Ascending aorta (tissue), 2 donors: ENCODE results near the gene SMAD1. TPM values are rescaled to one million over a fixed set of nuclear protein-coding genes. Genes with fewer than 3 reads are reported as not detected.

Experiments used
- DNase-seq, 2 donors: peaks; one replicate each; pipeline ENCODE4 v3.0.0-alpha.2; 2019; ENCODE audit warnings: low spot score in 2 of 2
- H3K27ac ChIP-seq, 2 donors: fragments of 200-600 bp; sonication (generic); one replicate each; pipeline ENCODE4 v1.5.1; 2016 to 2017; ENCODE audit warnings: mild to moderate bottlenecking in 1 of 2
- H3K27me3 ChIP-seq: fragments of 200-600 bp; sonication (generic); one replicate; pipeline ENCODE4 v1.5.1; 2017
- H3K36me3 ChIP-seq, 2 donors: fragments of 200-600 bp; sonication (generic); one replicate each; pipeline ENCODE4 v1.5.1; 2016
- H3K4me1 ChIP-seq, 2 donors: fragments of 200-600 bp; sonication (generic); one replicate each; pipeline ENCODE4 v1.5.1; 2016 to 2017; ENCODE audit warnings: mild to moderate bottlenecking in 1 of 2
- H3K4me3 ChIP-seq, 2 donors: fragments of 200-600 bp; sonication (generic); one replicate each; pipeline ENCODE4 v1.5.1; 2016 to 2017; ENCODE audit warnings: mild to moderate bottlenecking in 1 of 2
- H3K9me3 ChIP-seq, 2 donors: fragments of 200-600 bp; sonication (generic); one replicate each; pipeline ENCODE4 v1.5.1; 2016
- CTCF ChIP-seq, 3 experiments: fragments of 200-600 bp in 2 of 3; fragments of 450-650 bp in 1 of 3; sonication (generic) in 2 of 3; IDR thresholded peaks; one replicate each; pipeline ENCODE4 v1.5.1; 2016 to 2019; ENCODE audit warnings: antibody characterized with exemption in 3 of 3, mild to moderate bottlenecking in 1 of 3, moderate library complexity in 1 of 3
- intact Hi-C: fragments of 100-400 bp; cut with DNase I; formaldehyde crosslinking; loops from one replicate; pipeline ENCODE4 v1.15.1; 2023
- total RNA-seq: library from RNA; depleted of rRNA; stranded (reverse); fragments of >200 nt; gene quantifications from one replicate; pipeline ENCODE4 v1.1.0, GENCODE V29; 2016

Gene SMAD1
- total RNA-seq, 1 donor from 2014 or later = 20.1 TPM

- H3K27ac ChIP-seq = no peak overlapping the region
- H3K36me3 ChIP-seq = no peaks in the 10 kb centered on the region
- no peak for TF ChIP-seq CTCF (IDR thresholded peaks at IDR 0.05)
- H3K4me1 ChIP-seq = peaks cover 0 to 4% of the 10 kb centered on the region in 2 donors
- intact Hi-C loops = no loop called here
- H3K9me3 ChIP-seq = no peaks in the 10 kb centered on the region
- H3K27me3 ChIP-seq = no peaks in the 10 kb centered on the region
- H3K4me3 ChIP-seq = no peak overlapping the region
- DNase-seq = no peak
These were observed 11.5 kb downstream of the SMAD1 start for GRCh38 chr4:145493166-145493565.

- Histone ChIP-seq H3K4me3 (no peak overlapping the region), H3K36me3 (no peaks in the 10 kb centered on the region), H3K27ac (no peak overlapping the region), H3K9me3 (no peaks in the 10 kb centered on the region), H3K27me3 (no peaks in the 10 kb centered on the region), H3K4me1 (peaks cover 0 to 6% of the 10 kb centered on the region in 2 donors)
- no peak for TF ChIP-seq CTCF (IDR thresholded peaks at IDR 0.05)
- no peak for DNase-seq
- intact Hi-C loops = no loop called here
These were observed 13.1 kb downstream of the SMAD1 start for GRCh38 chr4:145494666-145495270.

GRCh38 chr4:145496292-145496691, 14.6 kb downstream of the SMAD1 start:
- Histone ChIP-seq H3K9me3 (no peaks in the 10 kb centered on the region), H3K27me3 (no peaks in the 10 kb centered on the region), H3K36me3 (no peaks in the 10 kb centered on the region), H3K4me3 (no peak overlapping the region), H3K27ac (no peak overlapping the region), H3K4me1 (peaks cover 0 to 6% of the 10 kb centered on the region in 2 donors)
- intact Hi-C loops = no loop called here
- DNase-seq = no peak
- TF ChIP-seq CTCF (IDR thresholded peaks at IDR 0.05) = no peak

GRCh38 chr4:145497199-145498149, 15.8 kb downstream of the SMAD1 start:
- no peaks in the 10 kb centered on the region for H3K36me3 ChIP-seq

GRCh38 chr4:145498430-145498829, 16.8 kb downstream of the SMAD1 start:
- TF ChIP-seq CTCF (IDR thresholded peaks at IDR 0.05) = no peak
- no peak for DNase-seq
- Histone ChIP-seq H3K4me3 (no peak overlapping the region), H3K27me3 (no peaks in the 10 kb centered on the region), H3K36me3 (no peaks in the 10 kb centered on the region), H3K27ac (no peak overlapping the region), H3K9me3 (no peaks in the 10 kb centered on the region), H3K4me1 (peaks cover 0 to 12% of the 10 kb centered on the region in 2 donors)
- intact Hi-C loops = no loop called here

More at GRCh38 chr4:145497199-145498149, 15.8 kb downstream of the SMAD1 start:
- Histone ChIP-seq H3K4me3 (no peak overlapping the region), H3K27ac (no peak overlapping the region), H3K4me1 (peaks cover 0 to 6% of the 10 kb centered on the region in 2 donors), H3K27me3 (no peaks in the 10 kb centered on the region), H3K9me3 (no peaks in the 10 kb centered on the region)
- no peak for TF ChIP-seq CTCF (IDR thresholded peaks at IDR 0.05)
- DNase-seq = no peak
- intact Hi-C loops = no loop called here
